SW480 (cell line): ENCODE results near the gene CCDC74A.
"Not testable (repeated sequence)": the region's sequence is repeated elsewhere in the genome, so short reads cannot be mapped to it uniquely, and the experiment has no call there.

Source experiments
- DNase-seq: peaks from one replicate; pipeline ENCODE4 v3.0.0-alpha.2; 2016; ENCODE audit warnings: low spot score

CCDC74A gene

DNA sequence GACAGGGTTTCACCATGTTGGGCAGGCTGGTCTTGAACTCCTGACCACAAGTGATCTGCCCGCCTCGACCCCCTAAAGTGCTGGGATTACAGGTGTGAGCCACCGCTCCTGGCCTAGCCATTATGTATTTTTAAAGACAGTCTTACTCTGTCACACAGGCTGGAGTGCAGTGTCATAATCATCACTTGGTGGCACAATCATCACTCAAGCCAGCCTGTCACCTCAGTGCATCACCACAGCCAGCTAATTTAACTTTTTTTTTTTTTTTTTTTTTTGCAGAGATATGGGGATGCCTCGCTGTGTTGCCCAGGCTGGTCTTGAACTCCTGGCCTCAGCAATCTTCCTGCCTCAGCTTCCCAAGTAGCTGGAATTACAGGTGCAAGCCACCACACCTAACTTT, 24.1 kb upstream of the CCDC74A start:
- not testable (repeated sequence) for DNase-seq

DNA sequence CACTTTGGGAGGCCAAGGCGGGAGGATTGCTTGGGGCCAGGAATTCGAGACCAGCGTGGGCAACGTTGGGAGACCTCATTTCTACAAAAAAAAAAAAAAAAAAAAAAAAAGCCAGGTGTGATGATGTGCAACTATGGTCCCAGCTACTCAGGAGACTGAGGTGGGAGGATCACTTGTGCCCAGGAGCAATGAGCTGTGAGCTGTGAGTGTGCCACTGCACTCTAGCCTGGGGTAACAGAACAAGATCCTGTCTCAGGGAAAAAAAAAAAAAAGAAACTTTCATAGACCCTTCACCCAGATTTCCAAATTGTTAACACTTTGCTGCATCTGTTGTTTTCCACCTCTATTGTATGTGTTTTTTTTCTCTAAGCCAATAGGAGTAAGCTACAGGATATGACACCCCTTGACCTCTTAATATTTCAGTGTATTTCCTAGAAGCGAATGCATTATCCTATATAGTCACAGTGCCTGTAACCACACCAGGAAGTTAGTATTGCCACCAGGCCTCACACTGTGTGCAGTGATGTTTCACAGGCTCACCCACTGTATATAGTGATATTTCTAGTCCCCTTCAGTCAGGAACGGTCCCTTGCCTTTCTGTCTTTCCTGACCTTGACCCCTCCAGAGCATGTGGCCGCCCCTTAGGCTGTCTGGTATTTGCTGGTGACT, 23.5 kb upstream of the CCDC74A start:
- not testable (repeated sequence) for DNase-seq

DNA sequence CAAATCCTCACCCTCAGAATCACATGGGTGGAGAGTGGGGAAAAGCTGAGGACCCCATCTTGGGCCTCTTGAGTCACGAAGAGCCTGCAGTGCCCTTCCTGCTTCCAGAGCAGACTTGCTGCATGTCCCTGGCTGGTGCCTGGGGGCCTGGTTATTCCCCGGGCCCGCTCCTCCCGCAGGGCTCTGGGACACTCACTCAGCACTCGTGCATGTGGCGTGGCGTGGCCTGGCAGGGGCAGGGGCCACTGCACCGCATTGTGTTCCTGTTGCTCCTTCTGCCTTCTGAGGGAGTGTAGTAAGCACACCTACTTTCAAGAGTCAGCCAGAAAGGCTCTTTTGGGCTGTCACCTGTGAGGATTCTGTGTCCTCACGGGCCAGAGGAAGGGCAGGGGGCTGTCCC, 18.1 kb upstream of the CCDC74A start:
- DNase-seq: no peak

DNA sequence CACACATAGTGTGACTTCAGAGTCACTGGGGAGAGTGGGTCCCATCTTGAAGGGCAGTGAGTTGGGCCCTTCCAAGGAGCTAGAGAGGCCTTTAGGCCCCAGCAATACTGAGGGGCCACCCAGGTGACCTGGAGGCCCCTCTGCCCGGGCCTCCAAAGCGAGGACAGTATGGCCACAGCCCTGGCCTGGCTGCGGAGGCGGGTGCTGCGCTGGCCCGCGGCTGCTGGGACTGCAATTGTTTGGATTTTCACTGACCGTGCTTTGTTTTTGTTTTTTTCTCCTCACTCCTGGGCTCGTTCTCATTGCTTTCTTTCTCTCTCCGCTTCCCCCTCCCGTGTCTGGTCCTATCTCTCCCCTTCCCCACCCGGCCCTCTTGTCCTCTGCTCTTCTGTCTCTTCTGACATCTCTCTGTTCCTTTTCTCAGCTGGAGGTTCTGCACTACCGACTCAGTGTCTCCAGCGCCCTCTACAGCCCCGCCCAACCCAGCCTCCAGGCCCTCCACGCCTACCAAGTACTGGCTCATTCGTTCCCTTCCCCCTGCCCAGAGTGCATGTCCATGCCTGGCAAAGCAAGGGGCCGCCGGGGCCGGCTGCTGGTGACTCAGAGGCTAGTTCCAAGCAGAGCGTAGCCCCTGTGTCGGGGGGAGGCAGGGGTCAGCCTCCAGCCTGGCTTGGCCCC, 16.3 kb upstream of the CCDC74A start:
- DNase-seq: not testable (repeated sequence)

DNA sequence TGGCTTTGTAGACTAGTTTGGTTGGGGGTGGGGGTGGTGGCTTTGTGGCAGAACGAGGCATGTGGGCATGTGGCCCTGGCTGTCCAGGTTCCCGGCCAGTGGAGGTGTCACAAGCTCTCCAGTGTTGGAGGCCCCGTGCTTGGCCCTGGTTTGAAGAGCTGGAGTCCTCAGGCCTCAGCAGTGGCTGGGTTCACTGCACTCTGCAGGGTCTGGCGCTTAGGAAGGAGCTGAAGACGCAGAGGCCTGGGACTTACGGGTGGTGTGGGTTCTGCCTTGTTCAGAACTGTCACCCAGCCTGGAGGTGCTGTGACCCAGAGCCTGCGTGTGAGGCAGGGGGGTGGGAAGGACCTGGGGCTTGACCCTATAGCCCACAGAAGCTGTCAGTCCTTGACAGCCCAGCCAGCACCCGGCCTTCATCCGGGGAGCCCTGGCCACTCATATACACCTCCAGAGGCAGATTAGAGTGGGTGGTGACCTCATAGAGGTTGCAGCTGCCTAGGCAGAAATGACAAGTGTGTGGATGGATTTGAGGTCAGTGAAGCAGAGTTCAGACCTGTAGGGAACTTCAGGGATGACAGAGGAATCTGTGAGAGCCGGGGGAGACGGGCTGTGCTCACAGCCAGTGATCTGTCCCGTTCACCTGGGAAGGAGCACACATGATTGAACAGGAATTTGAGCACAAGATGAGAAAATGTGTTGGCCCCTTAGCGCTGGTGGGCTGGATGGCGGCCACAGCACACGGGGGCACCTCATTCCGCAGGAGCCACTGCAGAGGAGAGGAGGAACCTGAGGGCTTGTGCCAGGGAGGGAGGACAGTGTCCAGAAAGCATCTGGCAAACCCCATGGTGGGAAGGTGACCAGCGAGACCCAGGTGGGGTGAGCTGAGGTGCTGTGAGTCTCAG, 15.5 kb upstream of the CCDC74A start:
- DNase-seq: not testable (repeated sequence)

DNA sequence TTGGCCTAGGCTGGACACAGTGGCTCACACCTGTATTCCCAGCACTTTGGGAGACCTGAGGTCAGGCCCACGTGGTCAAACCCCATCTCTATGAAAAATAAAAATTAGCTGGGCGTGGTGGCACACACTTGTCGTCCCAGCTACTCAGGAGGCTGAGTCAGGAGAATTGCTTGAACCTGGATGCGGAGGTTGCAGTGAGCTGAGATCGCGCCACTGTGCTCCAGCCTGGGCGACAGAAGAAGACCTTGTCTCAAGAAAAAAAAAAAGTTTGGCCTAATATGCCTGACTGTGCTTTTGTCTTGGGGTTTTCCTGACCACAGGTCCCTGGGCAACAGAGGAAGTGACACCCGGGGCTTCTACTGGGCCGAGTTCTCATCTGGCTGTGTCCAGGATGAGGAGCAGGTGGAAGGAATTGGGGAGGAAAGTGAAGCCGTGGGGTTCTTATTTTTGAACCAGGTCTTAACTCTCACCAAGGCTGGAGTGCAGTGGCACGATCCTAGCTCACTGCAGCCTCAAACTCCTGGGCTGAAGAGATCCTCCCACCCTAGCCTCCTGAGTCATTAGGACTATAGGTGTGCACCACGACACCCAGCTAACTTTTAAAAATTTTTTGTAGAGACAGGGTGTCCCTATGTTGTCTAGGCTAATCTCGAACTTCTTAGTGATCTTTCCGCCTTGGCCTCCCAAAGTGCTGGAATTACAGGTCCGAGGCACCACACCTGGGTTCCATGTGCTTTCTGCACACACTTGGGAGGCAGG, 13.1 kb upstream of the CCDC74A start:
- DNase-seq: not testable (repeated sequence)

DNA sequence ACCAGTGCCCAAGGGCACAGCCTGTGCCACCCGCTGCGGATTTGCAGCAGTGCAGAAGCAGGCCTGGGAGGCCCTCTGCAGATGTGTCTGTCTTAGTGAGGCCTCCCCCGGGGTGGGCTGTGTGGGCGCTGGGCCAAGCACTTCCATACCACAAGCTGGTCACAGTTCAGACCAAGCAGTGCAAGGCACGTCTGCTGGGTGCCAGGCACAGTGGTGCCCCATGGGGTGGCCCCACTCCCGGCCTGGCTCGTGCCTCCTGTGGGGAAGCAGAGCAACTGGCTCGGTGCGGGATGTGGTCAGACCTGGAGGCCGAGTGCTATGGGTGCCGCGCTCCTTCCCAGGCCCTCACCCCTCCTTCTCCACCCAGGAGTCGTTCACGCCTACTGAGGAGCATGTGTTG, 12.5 kb upstream of the CCDC74A start:
- not testable (repeated sequence) for DNase-seq

DNA sequence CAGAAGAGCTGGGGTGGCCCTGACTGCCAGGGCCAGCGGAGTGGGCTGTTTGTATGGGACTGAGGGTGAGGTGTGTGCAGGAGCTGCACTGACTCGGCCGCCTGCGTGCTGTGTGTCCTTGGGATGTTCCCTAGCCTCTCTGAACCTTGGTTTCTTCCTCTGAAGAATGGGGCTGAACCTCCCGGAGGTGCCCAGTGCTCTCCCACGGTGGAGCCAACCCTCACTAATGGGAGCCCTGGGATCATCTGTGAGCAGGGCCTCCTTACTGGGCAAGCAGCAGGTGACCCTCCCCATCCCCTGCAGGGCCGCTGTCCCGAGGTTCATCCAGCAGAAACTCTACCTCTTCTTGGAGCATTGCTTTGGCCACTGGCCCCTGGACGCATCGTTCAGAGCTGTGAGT, 11.7 kb upstream of the CCDC74A start:
- DNase-seq: no peak

DNA sequence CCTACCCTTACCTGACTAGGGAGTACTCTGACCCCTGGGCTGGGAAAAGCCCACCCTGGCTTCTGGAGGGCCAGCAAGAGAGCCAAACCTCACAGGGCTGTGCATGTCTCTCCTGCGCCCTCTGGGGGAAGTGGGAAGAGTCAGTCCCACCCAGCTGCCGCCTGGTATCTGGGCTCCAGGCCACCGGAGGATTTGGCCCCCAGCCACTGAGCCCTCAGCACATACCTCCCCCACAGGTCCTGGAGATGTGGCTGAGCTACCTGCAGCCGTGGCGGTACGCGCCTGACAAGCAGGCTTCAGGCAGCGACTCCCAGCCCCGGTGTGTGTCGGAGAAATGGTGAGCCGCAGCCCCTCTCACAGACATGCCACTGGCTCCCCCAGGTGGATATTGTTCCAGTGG, 11.1 kb upstream of the CCDC74A start:
- not testable (repeated sequence) for DNase-seq

DNA sequence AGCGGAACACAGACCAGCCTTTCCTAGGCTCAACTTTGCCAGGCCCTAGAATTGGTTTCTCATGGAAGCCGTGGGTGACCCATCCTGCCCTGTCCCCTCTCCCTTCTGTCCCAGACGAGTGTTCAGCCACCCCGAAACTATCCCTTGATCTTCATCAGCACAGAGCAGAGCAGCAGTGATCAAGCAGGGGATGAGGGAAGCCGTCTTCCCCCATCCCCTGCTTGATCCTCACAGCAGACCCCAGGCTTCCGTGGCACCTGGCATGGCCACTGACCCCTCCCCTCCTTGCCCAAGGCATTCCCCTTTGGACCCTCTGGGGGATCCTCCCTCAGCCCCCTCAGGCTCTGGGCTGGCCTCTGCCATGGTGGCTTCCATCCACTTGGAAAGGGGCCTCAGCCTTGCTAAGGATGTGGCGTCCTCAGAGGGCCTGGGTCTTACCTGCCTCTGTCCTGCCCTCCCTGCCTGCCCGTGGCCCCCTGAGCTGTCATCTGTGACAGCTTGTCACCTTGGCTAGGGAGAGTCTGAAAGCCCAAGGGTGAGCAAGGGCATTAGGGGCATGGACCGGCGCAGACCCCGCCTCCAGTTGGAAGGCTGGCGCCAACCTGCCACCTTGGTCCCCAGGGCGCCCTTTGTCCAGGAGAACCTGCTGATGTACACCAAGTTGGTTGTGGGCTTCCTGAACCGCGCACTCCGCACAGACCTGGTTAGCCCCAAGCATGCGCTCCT, 10.4 kb upstream of the CCDC74A start:
- DNase-seq: no peak

DNA sequence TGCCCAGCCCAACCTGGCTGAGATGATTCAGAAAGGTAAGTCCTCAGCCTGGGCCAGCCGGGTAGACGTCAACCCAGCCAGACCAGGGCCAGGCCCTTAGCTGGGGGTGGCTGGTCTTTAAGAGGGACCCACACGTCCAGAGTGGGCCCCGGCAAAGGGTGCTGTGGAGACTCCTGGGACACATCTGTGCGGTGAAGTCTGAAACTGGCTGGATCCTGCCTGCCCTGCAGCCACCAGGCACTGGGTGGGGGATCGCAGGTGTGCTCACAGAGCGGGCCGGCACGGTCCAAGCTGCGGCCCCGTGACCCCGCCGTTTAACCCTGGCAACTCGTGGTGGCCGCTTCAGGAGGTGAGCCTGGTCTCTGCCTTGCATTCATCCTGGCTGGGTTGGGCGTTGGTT, 9.8 kb upstream of the CCDC74A start:
- not testable (repeated sequence) for DNase-seq

DNA sequence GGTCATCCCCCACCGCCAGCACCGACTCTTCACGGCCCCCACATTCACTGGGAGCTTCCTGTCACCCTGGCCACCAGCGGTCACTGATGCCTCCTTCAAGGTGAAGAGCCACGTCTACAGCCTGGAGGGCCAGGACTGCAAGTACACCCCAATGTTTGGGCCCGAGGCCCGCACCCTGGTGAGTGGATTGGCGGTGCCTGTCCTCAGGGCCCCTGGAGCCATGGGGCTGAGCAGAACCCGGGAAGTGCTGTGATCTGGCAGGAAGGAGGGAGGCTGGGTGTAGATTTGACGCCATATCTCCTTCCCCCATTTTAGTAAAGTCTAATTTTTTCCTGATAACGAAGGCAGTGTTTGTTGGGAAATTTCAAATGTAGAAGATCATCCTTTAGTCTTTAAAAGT, 9.2 kb upstream of the CCDC74A start:
- not testable (repeated sequence) for DNase-seq

DNA sequence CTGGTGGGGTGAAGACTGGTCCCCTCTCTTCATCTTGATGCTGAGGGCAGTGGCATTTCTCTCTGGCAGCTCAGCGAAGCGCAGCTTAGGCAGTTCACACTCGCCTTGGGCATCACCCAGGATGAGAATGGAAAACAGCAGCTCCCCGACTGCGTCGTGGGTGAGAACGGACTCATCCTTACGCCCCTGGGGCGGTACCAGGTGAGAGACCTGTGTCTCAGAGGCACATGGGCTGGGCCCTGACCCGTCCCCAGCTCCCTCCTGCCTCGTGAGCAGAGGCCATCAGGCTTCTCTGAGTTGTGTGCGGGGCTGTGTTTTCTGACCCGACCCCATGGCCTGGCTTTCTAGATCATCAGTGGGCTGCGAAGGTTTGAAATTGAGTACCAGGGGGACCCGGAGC, 8.2 kb upstream of the CCDC74A start:
- no peak for DNase-seq

DNA sequence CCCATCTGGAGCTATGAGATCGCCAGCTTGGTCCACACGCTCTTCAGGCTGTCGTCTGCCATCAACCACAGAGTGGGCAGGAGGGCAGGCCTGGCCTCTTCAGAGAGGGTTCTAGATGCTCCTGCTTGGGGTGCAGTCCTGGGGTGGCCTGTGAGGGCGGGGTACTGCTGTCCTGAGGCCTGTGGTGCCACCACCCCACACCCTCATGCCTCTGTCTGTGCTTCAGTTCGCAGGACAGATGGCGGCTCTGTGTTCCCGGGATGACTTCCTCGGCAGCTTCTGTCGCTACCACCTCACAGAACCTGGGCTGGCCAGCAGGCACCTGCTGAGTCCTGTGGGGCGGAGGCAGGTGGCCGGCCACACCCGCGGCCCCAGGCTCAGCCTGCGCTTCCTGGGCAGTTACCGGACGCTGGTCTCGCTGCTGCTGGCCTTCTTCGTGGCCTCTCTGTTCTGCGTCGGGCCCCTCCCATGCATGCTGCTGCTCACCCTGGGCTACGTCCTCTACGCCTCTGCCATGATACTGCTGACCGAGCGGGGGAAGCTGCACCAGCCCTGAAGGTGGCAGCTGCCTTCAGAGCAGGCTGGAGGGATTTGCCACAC, 7.7 kb upstream of the CCDC74A start:
- not testable (repeated sequence) for DNase-seq

DNA sequence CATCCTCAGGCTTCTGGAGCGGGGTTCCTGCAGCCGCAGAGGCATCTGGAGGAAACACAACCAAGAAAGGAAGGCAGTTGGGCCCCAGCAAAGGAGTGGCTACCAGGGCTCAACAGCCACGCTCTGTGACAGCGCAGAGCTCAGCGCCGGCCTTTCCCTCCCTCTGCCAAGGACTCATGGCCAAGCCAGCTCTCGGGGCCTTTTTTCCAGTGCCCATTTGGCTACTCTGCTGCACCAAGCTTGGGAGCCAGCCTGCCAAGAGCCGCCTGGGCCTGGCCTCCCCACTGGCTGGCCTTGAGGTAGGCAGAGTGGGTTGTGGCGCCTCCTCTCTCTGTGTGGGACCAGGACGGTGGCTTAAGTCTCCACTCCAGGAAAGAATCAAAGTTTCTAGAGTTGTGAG, 7.2 kb upstream of the CCDC74A start:
- no peak for DNase-seq

DNA sequence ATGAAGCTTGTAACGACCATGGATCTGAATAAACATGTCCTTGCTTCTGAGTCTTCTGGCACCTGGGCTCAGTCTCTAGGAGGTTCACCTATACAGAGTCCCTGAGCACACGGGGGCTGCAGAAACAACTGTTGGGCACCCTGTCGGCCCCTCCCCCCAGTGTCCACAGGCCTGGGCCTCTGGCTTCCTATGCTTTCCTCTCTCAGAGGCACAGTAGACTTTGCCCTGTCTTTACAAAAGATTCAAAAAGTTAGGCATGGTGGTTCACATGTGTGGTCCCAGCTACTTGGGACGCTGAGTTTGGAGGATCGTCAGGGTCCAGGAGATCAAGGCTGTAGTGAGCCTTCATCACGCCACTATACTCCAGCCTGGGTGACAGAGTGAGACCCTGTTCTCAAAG, 6.2 kb upstream of the CCDC74A start:
- not testable (repeated sequence) for DNase-seq

DNA sequence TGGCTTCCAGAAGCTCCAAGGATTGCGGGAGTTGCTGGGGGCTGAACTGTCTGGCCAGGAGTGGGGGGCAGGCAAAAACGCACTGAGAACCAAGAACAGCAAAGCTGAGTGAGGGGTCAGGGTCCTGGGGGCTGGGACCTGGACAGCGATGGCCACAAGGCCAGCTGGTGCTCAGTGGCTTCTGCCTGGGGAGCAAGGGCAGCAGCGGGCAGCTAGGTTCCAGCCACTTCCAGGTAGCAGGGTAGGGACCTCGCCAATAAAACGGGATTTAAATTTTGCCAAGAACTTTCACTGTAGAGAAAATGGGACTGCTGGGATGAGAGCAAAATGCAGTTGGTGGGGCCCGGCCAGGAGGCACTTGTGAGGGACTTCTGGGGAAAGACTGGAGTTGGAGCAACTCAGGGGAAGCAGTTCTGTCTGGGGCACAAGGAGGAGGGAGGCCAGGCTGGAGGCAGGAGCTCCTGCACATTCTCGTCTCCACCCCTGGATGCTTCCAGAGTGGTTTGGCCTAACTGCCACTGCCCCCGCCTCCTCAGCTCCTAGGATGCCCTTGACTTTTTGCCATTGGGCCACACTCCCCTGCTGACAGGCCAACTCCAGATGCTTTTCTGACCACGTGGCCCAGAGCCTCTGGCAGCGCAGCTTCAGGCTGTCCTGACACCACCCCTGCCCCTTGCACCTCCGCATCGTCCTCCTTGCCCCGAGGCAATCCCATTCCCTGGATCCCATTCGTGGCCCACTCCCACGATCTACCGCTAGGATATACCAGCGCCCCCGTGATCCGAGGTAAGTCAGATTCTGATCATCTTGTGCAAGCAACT, 5.5 kb upstream of the CCDC74A start:
- no peak for DNase-seq

DNA sequence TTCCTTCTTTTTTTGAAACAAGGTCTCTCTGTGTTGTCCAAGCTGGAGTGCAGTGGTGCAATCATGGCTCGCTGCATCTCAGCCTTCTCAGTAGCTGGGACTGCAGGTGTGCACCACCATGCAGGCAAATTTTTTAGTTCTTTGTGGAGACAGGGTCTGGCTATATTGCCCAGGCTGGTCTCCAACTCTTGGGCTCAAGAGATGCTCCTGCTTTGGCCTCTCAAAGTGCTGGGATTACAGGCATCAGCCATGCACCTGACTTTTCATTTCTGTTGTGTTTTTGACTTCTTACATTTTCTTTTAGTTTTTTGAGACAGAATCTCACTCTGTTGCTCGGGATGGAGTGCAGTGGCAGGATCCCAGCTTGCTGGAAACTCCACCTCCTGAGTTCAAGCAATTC, 2.4 kb upstream of the CCDC74A start:
- DNase-seq: not testable (repeated sequence)

DNA sequence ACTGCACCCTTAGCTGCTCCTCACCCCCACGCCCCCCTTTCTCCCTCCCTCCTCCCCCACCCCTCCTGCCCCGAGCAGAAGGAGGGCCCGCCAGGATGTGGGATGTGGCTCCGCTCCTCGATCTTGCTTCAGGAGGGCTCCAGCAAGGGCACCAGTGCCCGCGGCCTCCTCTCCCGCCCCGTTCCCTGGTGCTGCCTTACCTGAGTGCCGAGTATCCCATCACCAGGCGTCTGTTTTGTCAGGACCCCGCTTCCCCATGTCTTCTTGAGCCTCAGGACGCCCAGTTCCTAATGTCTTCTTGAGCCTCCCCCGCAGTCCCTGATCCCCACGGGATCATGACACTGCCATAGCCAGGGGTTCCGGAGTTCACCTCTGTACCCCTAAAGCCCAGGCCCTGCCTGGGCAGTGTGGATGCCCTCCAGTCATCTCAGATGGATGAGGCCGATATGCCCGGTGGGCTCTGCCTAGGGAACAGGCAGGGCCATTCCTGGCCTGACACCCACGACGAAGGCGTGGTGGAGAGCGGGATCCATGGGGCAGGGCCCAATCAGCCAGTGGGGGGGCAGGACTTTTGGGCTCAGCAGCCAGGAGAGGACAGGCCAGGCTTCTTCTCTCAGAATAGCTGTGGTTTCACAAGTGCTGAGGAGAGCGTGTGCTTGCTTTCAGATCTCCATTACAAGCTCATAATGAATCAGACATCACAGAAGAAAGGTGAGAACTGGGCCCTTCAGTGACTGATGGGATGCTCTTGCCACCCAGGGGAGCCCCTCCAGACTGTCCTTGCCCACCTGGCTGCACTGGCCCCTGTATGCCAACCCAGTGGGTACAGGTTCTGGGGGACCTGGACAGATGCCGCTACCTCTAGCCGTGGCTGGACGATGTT, 1.5 kb downstream of the CCDC74A start:
- not testable (repeated sequence) for DNase-seq
